Measurements from ENCODE around the gene SOBP.

SOBP gene

GRCh38 chr6:107655864-107656263 lies 165.9 kb downstream of the SOBP start:
- DNase-seq (ENCODE audit: low spot score) = no peak
- no peak overlapping the region for H3K27ac ChIP-seq
- TF ChIP-seq, protein P1, sequence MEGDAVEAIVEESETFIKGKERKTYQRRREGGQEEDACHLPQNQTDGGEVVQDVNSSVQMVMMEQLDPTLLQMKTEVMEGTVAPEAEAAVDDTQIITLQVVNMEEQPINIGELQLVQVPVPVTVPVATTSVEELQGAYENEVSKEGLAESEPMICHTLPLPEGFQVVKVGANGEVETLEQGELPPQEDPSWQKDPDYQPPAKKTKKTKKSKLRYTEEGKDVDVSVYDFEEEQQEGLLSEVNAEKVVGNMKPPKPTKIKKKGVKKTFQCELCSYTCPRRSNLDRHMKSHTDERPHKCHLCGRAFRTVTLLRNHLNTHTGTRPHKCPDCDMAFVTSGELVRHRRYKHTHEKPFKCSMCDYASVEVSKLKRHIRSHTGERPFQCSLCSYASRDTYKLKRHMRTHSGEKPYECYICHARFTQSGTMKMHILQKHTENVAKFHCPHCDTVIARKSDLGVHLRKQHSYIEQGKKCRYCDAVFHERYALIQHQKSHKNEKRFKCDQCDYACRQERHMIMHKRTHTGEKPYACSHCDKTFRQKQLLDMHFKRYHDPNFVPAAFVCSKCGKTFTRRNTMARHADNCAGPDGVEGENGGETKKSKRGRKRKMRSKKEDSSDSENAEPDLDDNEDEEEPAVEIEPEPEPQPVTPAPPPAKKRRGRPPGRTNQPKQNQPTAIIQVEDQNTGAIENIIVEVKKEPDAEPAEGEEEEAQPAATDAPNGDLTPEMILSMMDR (conservative IDR thresholded peaks at IDR 0.05; ENCODE audit: low read depth) = no peak
- CTCF ChIA-PET = interaction anchor here (0.6 to 0.7 kb wide), 2 partner anchors 49 to 470 kb away, joined by 3 read pairs; no protein-coding TSS in a partner anchor
- POLR2A ChIA-PET (ENCODE audit: low non-redundant PET) = no interaction called here

DNA sequence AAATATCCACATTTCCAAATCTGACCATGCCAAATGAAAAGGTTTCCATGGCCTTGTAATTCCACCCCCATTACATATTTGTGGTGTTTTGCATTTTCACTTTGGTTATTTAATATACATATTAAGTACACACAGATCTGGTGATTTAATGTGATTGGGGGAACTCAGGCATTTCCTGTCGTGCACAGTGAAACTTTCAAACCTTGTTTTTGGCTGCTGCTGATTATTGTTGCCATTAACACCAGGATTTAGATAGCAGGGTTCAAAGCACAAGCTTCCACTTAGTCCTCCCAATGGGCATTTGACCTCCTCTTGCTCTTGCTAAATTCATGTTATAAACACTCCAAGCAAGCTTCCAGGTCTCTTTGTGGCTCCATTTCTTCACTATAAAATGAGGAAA lies 166.5 kb downstream of the SOBP start:
- CTCF ChIA-PET = no interaction called here
- H3K27ac ChIP-seq = no peak overlapping the region
- POLR2A ChIA-PET (ENCODE audit: low non-redundant PET) = no interaction called here
- TF ChIP-seq, protein P1 (conservative IDR thresholded peaks at IDR 0.05; ENCODE audit: low read depth) = no peak
- DNase-seq (ENCODE audit: low spot score) = no peak

DNA sequence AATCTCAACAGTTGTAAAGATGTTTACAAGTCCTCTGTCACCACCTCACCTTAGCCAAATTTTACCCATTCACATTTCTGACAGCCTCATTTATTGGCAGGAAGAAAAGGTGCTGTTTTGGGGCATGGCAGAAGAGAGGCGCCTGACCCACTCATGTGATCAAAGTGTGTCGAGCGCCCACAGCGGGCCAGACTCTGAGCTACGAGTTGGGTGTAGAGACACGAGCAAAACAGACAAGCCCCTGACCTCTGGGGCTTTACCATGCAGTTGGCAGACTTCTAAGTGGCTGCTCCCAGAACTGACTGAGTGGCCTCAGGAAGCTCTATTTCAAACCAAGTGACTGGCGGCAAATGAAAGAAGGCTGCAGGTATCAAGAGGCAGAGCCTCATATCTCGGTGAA lies 167.0 kb downstream of the SOBP start:
- DNase-seq (ENCODE audit: low spot score) = no peak
- no peak overlapping the region for H3K27ac ChIP-seq
- ChIA-PET CTCF (no interaction called here), POLR2A (ENCODE audit: low non-redundant PET) (no interaction called here)
- TF ChIP-seq, protein P1 (conservative IDR thresholded peaks at IDR 0.05; ENCODE audit: low read depth) = no peak

GRCh38 chr6:107657373-107657754 lies 167.4 kb downstream of the SOBP start:
- ChIA-PET CTCF (interaction anchor here (1.0 kb wide), 1 partner anchor 16 kb away, joined by 3 read pairs; no protein-coding TSS in a partner anchor), POLR2A (ENCODE audit: low non-redundant PET) (no interaction called here)
- no peak for DNase-seq (ENCODE audit: low spot score)
- no peak overlapping the region for H3K27ac ChIP-seq
- TF ChIP-seq, protein P1 (conservative IDR thresholded peaks at IDR 0.05; ENCODE audit: low read depth) = no peak

DNA sequence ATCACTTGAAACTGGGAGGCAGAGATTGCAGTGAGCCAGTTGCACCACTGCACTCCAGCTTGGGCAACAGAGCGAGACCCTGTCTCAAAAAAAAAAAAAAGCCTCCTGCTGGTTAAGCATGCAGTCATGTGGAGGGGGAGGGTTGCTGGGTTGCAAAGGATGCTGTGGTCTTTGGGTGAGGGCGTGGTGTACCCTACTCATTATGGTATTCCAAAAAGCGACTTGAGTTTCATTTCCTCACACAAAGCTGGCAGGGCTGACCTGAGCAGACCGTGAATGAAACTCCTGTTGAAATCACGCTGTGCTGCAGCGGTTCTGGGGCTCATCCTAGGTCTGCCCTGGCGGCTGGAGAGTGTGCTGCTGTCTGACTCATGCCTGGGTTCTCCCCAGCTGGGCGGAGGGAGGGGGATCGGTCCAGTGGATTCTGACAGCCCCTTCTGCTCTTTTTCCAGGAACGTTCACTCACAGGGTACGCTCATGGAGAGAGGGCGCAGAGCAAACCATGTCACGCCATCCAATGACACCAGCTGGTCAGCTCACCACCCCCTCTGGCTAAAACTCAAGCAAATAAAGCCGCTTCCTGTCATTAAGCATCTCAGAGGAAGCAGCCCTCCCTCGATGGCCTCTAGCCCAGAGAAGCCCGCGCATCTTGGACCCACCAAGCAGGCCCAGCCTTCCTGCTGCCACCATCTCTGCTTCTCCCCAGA lies 168.0 kb downstream of the SOBP start:
- POLR2A ChIA-PET (ENCODE audit: low non-redundant PET) = no interaction called here

GRCh38 chr6:107658920-107659865 lies 169.3 kb downstream of the SOBP start:
- POLR2A ChIA-PET (ENCODE audit: low non-redundant PET) = no interaction called here
- H3K27ac ChIP-seq = no peak overlapping the region
- CTCF ChIA-PET = interaction anchor here (0.6 kb wide), 1 partner anchor 196 kb away, joined by 5 read pairs; no protein-coding TSS in a partner anchor
- DNase-seq (ENCODE audit: low spot score) = no peak
- TF ChIP-seq, protein P1 (conservative IDR thresholded peaks at IDR 0.05; ENCODE audit: low read depth) = no peak

More for the DNA sequence above, 168.0 kb downstream of the SOBP start:
- H3K27ac ChIP-seq = no peak overlapping the region
- TF ChIP-seq, protein P1 (conservative IDR thresholded peaks at IDR 0.05; ENCODE audit: low read depth) = no peak
- CTCF ChIA-PET = interaction anchor here (0.5 to 1.0 kb wide), 3 partner anchors 17 to 1152 kb away, joined by 3 read pairs; no protein-coding TSS in a partner anchor
- no peak for DNase-seq (ENCODE audit: low spot score)
